ENCODE measurements around the gene ART1.
"Not testable (repeated sequence)": the region's sequence is repeated elsewhere in the genome, so short reads cannot be mapped to it uniquely, and the experiment has no call there.

DNA sequence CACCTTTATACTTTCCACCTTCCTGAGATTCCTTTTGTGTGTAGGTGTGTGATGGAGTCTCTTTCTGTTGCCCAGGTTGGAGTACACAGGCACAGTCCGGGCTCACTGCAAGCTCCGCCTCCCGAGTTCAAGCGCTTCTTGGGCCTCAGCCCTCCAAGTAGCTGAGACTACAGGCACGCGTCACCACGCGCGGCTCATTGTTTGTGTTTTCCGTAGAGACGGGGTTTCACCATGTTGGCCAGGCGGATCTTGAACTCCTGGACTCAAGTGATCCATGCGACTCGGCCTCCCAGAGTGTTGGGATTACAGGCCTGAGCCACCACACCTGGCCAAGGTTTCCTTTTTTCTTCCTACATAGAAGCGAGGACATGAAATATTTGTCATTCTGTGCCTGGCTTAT, 47.2 kb upstream of the ART1 start:
- TF ChIP-seq EZH2phosphoT487 (IDR thresholded peaks at IDR 0.05; ENCODE audit: insufficient read depth, low read depth); EZH2 (IDR thresholded peaks at IDR 0.05; ENCODE audit: insufficient read depth, poor library complexity, severe bottlenecking): not testable (repeated sequence)
